CD14-positive monocyte (primary cell): ENCODE results near the gene ZFYVE1. TPM values are rescaled to one million over a fixed set of nuclear protein-coding genes. Genes with fewer than 3 reads are reported as not detected.

Experiments
- DNase-seq, 3 donors: peaks; one replicate each; pipeline ENCODE4 v3.0.0-alpha.2; 2011 to 2022
- H2AFZ ChIP-seq: 2 replicates; pipeline ENCODE4 v1.6.0; 2012; ENCODE audit warnings: mild to moderate bottlenecking, low read depth, low read length, inconsistent platforms; ENCODE audit not compliant: insufficient read depth, poor library complexity, severe bottlenecking
- H3K27ac ChIP-seq, 2 donors: 1 replicate in 1 of 2; 2 replicates in 1 of 2; pipeline ENCODE4 v1.5.1; 2012 to 2013; ENCODE audit warnings: low read length in 2 of 2, control low read depth in 1 of 2, inconsistent platforms in 1 of 2, low read depth in 1 of 2, mild to moderate bottlenecking in 1 of 2
- H3K27me3 ChIP-seq, 2 donors: one replicate each; pipeline versions ENCODE4 v1.6.0 to v1.6.1; 2011 to 2013; ENCODE audit warnings: low read length in 2 of 2; ENCODE audit not compliant: control insufficient read depth in 2 of 2, insufficient read depth in 2 of 2
- H3K36me3 ChIP-seq, 2 donors: replicated peaks in 1 of 2; 1 replicate in 1 of 2; 2 replicates in 1 of 2; pipeline versions ENCODE4 v1.5.1 to v1.6.1; 2012 to 2013; ENCODE audit warnings: low read length in 2 of 2, control low read depth in 1 of 2, inconsistent platforms in 1 of 2, mild to moderate bottlenecking in 1 of 2; ENCODE audit not compliant: insufficient read depth in 2 of 2, control insufficient read depth in 1 of 2
- H3K4me1 ChIP-seq, 2 donors: 1 replicate in 1 of 2; 2 replicates in 1 of 2; pipeline versions ENCODE4 v1.5.1 to v1.6.1; 2012 to 2013; ENCODE audit warnings: low read length in 2 of 2, control low read depth in 1 of 2, inconsistent platforms in 1 of 2, mild to moderate bottlenecking in 1 of 2, moderate library complexity in 1 of 2; ENCODE audit not compliant: insufficient read depth in 2 of 2, control insufficient read depth in 1 of 2
- H3K4me2 ChIP-seq: replicated peaks from 2 replicates; pipeline ENCODE3; 2012; ENCODE audit warnings: low read length, moderate library complexity, mild to moderate bottlenecking; ENCODE audit not compliant: poor library complexity, severe bottlenecking; ENCODE audit errors: extremely low read depth
- H3K4me3 ChIP-seq, 3 experiments: fragments of 200-600 bp in 1 of 3; sonication (generic) in 1 of 3; replicated peaks in 1 of 3; 1 replicate in 2 of 3; 2 replicates in 1 of 3; pipeline ENCODE4 v1.5.1; 2011 to 2013; ENCODE audit warnings: low read length in 3 of 3, mild to moderate bottlenecking in 3 of 3, control low read depth in 2 of 3, low read depth in 2 of 3, inconsistent platforms in 1 of 3, moderate library complexity in 1 of 3
- H3K79me2 ChIP-seq: 2 replicates; pipeline ENCODE4 v1.6.0; 2012; ENCODE audit warnings: mild to moderate bottlenecking, control low read depth, inconsistent platforms, low read length, moderate library complexity; ENCODE audit not compliant: insufficient read depth
- H3K9ac ChIP-seq: 2 replicates; pipeline ENCODE4 v1.6.0; 2017; ENCODE audit warnings: low read length, mild to moderate bottlenecking; ENCODE audit not compliant: insufficient read depth, poor library complexity, severe bottlenecking
- H3K9me3 ChIP-seq, 2 donors: replicated peaks in 1 of 2; 1 replicate in 1 of 2; 2 replicates in 1 of 2; pipeline versions ENCODE4 v1.5.1 to v1.6.1; 2012 to 2013; ENCODE audit warnings: low read length in 2 of 2, control low read depth in 1 of 2; ENCODE audit not compliant: control insufficient read depth in 1 of 2, insufficient read depth in 1 of 2
- H4K20me1 ChIP-seq: 2 replicates; pipeline ENCODE4 v1.6.0; 2012; ENCODE audit warnings: mild to moderate bottlenecking, low read length, control low read depth, moderate library complexity; ENCODE audit not compliant: insufficient read depth
- H3K27ac Mint-ChIP-seq, 7 donors: one replicate each; pipeline ENCODE4 v1.8.0; 2020; ENCODE audit warnings: mild to moderate bottlenecking in 7 of 7, mixed read lengths in 7 of 7, moderate library complexity in 6 of 7, inconsistent platforms in 2 of 7
- H3K27me3 Mint-ChIP-seq, 3 donors: one replicate each; pipeline ENCODE4 v1.8.0; 2021 to 2022; ENCODE audit warnings: low read depth in 3 of 3, mild to moderate bottlenecking in 3 of 3, mixed read lengths in 3 of 3, moderate library complexity in 3 of 3, inconsistent platforms in 1 of 3
- H3K36me3 Mint-ChIP-seq, 2 donors: one replicate each; pipeline ENCODE4 v1.8.0; 2020; ENCODE audit warnings: mixed read lengths in 2 of 2, inconsistent platforms in 1 of 2, mild to moderate bottlenecking in 1 of 2
- H3K4me1 Mint-ChIP-seq: one replicate; pipeline ENCODE4 v1.8.0; 2020; ENCODE audit warnings: mild to moderate bottlenecking, mixed read lengths
- H3K4me3 Mint-ChIP-seq, 2 donors: one replicate each; pipeline ENCODE4 v1.8.0; 2020; ENCODE audit warnings: mild to moderate bottlenecking in 2 of 2, mixed read lengths in 2 of 2, moderate library complexity in 1 of 2
- H3K9me3 Mint-ChIP-seq, 7 donors: one replicate each; pipeline ENCODE4 v1.8.0; 2020 to 2022; ENCODE audit warnings: mixed read lengths in 7 of 7, mild to moderate bottlenecking in 6 of 7, moderate library complexity in 6 of 7, inconsistent platforms in 2 of 7
- CTCF ChIP-seq: fragments of 200-600 bp; IDR thresholded peaks from one replicate; pipeline ENCODE4 v1.8.0; 2022; ENCODE audit warnings: antibody characterized with exemption, mild to moderate bottlenecking
- WGBS: methylation state at CpG from one replicate; pipeline ENCODE4 v1.1.5; 2013; ENCODE audit warnings: missing lambda C conversion rate; ENCODE audit not compliant: insufficient coverage; 5-methylcytosine and 5-hydroxymethylcytosine counted together
- intact Hi-C, 2 donors: fragments of 100-400 bp; cut with micrococcal nuclease; formaldehyde crosslinking; loops; one replicate each; pipeline versions ENCODE4 v1.15.0 to v1.15.1; 2023
- polyA plus RNA-seq, 3 donors: library from polyadenylated mRNA; depleted of rRNA in 1 of 3; unstranded in 2 of 3; stranded (reverse) in 1 of 3; fragments of 300-500 nt in 2 of 3; fragments of >200 nt in 1 of 3; fragmentation: Illumina TruSeq in 2 of 3; gene quantifications; 1 replicate in 2 of 3; 2 replicates in 1 of 3; pipeline ENCODE4 v1.2.3, GENCODE V29; 2012 to 2021

Gene ZFYVE1
- polyA plus RNA-seq, 3 donors: 4.9 to 18.6 (median 5.3) TPM

- Histone ChIP-seq H4K20me1 (no peaks in the 10 kb centered on the region), H3K4me1 (no peaks in the 10 kb centered on the region), H3K9me3 (no peaks in the 10 kb centered on the region), H3K4me3 (no peak overlapping the region), H3K27me3 (no peaks in the 10 kb centered on the region), H3K36me3 (peaks cover 24 to 38% of the 10 kb centered on the region in 2 donors), H3K4me2 (no peak overlapping the region), H3K79me2 (no peaks in the 10 kb centered on the region), H3K27ac (no peak overlapping the region), H2AFZ (no peak overlapping the region), H3K9ac (no peak overlapping the region)
- H3K27ac Mint-ChIP-seq: peak overlapping the region in 3 of 7 donors; percentile 0 to 5 (median 1)
- TF ChIP-seq CTCF: no peak
- H3K27me3 Mint-ChIP-seq: peaks cover 0 to 2% (median 0%) of the 10 kb centered on the region in 3 donors
- 92% methylated on average over 5 of the region's 6 CpGs for WGBS
- peaks cover 39 to 45% of the 10 kb centered on the region in 2 donors for H3K36me3 Mint-ChIP-seq
- no peak for DNase-seq
- no peaks in the 10 kb centered on the region for H3K9me3 Mint-ChIP-seq
- peaks cover 4% of the 10 kb centered on the region for H3K4me1 Mint-ChIP-seq
- H3K4me3 Mint-ChIP-seq: no peak overlapping the region
- intact Hi-C loops: no loop called here
Observed at GRCh38 chr14:72966038-72966437, 60.9 kb downstream of the ZFYVE1 start.

- Mint-ChIP-seq H3K36me3 (peaks cover 36 to 42% of the 10 kb centered on the region in 2 donors), H3K27me3 (peaks cover 0 to 2% (median 0%) of the 10 kb centered on the region in 3 donors), H3K27ac (peak overlapping the region in 1 of 7 donors; percentile 8), H3K4me1 (peaks cover 4% of the 10 kb centered on the region), H3K4me3 (no peak overlapping the region), H3K9me3 (no peaks in the 10 kb centered on the region)
- no peak for DNase-seq
- WGBS: 100% methylated on average over 1 of the region's 6 CpGs
- H3K79me2 ChIP-seq: no peaks in the 10 kb centered on the region
- H3K4me1 ChIP-seq: no peaks in the 10 kb centered on the region
- H3K9ac ChIP-seq: no peak overlapping the region
- no peak overlapping the region for H2AFZ ChIP-seq
- H3K27ac ChIP-seq: no peak overlapping the region
- no peak overlapping the region for H3K4me2 ChIP-seq
- intact Hi-C loops: no loop called here
- no peak for TF ChIP-seq CTCF
- H4K20me1 ChIP-seq: no peaks in the 10 kb centered on the region
- H3K36me3 ChIP-seq: peaks cover 16 to 30% of the 10 kb centered on the region in 2 donors
- H3K27me3 ChIP-seq: no peaks in the 10 kb centered on the region
- no peak overlapping the region for H3K4me3 ChIP-seq
- no peaks in the 10 kb centered on the region for H3K9me3 ChIP-seq
Observed at GRCh38 chr14:72965249-72965648, 61.7 kb downstream of the ZFYVE1 start.
